IPS DF 6.9 (cell line): Measurements from ENCODE around the gene INTS1.

Experiments used
- DNase-seq: peaks from one replicate; pipeline ENCODE4 v3.0.0-alpha.2; 2013; ENCODE audit warnings: low read depth, low spot score
- H3K27ac ChIP-seq: one replicate; pipeline ENCODE4 v1.5.1; 2013; ENCODE audit warnings: low read length, control low read depth
- H3K27me3 ChIP-seq: 2 replicates; pipeline ENCODE4 v1.6.1; 2013; ENCODE audit warnings: mild to moderate bottlenecking, low read length; ENCODE audit not compliant: control insufficient read depth, insufficient read depth
- H3K36me3 ChIP-seq: 2 replicates; pipeline ENCODE4 v1.6.1; 2013; ENCODE audit warnings: low read length; ENCODE audit not compliant: control insufficient read depth, insufficient read depth
- H3K4me1 ChIP-seq: 2 replicates; pipeline ENCODE4 v1.6.1; 2013; ENCODE audit warnings: low read length; ENCODE audit not compliant: control insufficient read depth, insufficient read depth
- H3K4me3 ChIP-seq: 2 replicates; pipeline ENCODE4 v1.5.1; 2013; ENCODE audit warnings: mild to moderate bottlenecking, low read length
- H3K9me3 ChIP-seq: 2 replicates; pipeline ENCODE4 v1.6.1; 2013; ENCODE audit warnings: low read length, inconsistent platforms; ENCODE audit not compliant: control insufficient read depth, insufficient read depth
- WGBS: extraction: QIAGEN DNeasy Blood & Tissue Kit; methylation state at CpG from one replicate; pipeline ENCODE4 v1.1.7; 2013; ENCODE audit warnings: mixed read lengths, missing lambda C conversion rate; ENCODE audit not compliant: insufficient read length, insufficient coverage; 5-methylcytosine and 5-hydroxymethylcytosine counted together

INTS1 gene

GRCh38 chr7:1421020-1421790, 83.0 kb downstream of the INTS1 start:
- Histone ChIP-seq H3K36me3 (no peaks in the 10 kb centered on the region), H3K27me3 (no peaks in the 10 kb centered on the region), H3K4me3 (no peak overlapping the region), H3K9me3 (no peaks in the 10 kb centered on the region), H3K4me1 (peaks cover 2% of the 10 kb centered on the region), H3K27ac (no peak overlapping the region)
- DNase-seq: no peak
- no CpG with 5 or more reads among the region's 41 CpGs for WGBS
